GM12892 (cell line): ENCODE data around the gene LRRN3.

ENCODE experiments used
- POLR2A ChIP-seq: IDR thresholded peaks from 2 replicates; pipeline ENCODE4 v1.6.1; 2011; ENCODE audit warnings: low read depth, low read length, control low read depth
- POLR2AphosphoS5 ChIP-seq: IDR thresholded peaks from 2 replicates; pipeline ENCODE4 v1.6.1; 2011; ENCODE audit warnings: low read depth, low read length, control low read depth

DNA sequence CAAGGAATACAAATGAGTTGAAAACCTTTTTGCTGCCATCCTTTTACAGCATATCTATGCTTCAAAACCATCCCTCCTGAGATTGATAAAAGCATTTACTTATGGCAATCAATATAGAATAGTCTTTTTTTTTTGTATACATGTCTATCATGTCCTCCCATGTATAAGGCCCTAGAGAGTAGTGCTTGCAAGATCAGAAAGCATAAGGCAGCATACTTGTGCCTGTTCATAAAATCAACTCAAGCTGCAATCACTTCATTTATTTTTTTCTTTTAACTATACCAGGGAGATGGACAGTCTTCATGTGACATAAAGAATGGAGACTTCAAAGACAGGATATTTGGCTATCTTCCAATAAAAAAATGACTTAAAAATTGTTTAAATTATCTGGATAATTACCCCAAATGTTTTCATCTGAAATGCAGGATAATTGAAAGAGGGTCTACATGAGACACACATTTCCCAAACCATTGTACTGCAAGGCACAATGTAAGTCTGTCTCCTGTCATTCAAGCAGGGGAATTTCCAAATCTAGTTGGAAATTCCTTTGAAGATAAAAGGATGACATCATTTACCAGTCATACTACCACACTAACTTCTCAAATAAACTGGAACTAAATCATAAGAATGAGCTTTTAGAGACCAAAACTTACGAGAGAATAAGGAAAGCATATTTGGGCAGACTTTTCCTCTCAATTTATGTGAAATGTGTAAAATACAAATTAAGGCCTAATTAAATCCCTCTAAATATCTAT, 22.5 kb downstream of the LRRN3 start:
- no peak for TF ChIP-seq POLR2A
- TF ChIP-seq POLR2AphosphoS5 = no peak
